Uterus (tissue), 2 donors: ENCODE measurements around the gene LGALS9C.
"Not testable (repeated sequence)": the region's sequence is repeated elsewhere in the genome, so short reads cannot be mapped to it uniquely, and the experiment has no call there.

Experiments used
- POLR2A ChIP-seq, 2 donors: fragments of 450-650 bp; IDR thresholded peaks; one replicate each; pipeline ENCODE4 v1.6.1; 2016; ENCODE audit warnings: antibody characterized with exemption in 2 of 2, mild to moderate bottlenecking in 1 of 2, moderate library complexity in 1 of 2
- TF ChIP-seq, protein P1 (sequence below), 4 experiments: fragments of 200-600 bp in 2 of 4; fragments of 450-650 bp in 2 of 4; sonication (generic) in 2 of 4; IDR thresholded peaks; one replicate each; pipeline ENCODE4 v1.5.1; 2016 to 2019; ENCODE audit warnings: antibody characterized with exemption in 4 of 4, mild to moderate bottlenecking in 2 of 4, moderate library complexity in 1 of 4

DNA sequence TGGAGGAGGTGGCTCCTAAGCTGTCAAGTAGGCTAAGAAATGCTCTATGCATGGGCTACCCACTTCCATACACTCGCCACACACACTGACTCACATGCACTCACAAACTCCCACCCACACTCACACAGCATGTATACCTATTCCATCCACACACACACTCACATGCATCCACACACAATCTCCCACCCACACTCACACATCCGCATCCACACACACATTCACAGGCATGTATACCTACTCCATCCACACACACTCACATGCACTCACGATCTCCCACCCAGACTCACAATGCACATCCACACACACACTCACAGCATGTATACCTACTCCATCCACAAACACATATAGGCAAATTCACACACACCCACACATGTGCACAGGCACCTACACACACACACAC is 32.1 kb downstream of the LGALS9C start:
- TF ChIP-seq, protein P1, sequence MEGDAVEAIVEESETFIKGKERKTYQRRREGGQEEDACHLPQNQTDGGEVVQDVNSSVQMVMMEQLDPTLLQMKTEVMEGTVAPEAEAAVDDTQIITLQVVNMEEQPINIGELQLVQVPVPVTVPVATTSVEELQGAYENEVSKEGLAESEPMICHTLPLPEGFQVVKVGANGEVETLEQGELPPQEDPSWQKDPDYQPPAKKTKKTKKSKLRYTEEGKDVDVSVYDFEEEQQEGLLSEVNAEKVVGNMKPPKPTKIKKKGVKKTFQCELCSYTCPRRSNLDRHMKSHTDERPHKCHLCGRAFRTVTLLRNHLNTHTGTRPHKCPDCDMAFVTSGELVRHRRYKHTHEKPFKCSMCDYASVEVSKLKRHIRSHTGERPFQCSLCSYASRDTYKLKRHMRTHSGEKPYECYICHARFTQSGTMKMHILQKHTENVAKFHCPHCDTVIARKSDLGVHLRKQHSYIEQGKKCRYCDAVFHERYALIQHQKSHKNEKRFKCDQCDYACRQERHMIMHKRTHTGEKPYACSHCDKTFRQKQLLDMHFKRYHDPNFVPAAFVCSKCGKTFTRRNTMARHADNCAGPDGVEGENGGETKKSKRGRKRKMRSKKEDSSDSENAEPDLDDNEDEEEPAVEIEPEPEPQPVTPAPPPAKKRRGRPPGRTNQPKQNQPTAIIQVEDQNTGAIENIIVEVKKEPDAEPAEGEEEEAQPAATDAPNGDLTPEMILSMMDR (IDR thresholded peaks at IDR 0.05): not testable (repeated sequence)
- not testable (repeated sequence) for TF ChIP-seq POLR2A (IDR thresholded peaks at IDR 0.05)
